Measurements from ENCODE around the gene SUPT16H.

Gene SUPT16H

DNA sequence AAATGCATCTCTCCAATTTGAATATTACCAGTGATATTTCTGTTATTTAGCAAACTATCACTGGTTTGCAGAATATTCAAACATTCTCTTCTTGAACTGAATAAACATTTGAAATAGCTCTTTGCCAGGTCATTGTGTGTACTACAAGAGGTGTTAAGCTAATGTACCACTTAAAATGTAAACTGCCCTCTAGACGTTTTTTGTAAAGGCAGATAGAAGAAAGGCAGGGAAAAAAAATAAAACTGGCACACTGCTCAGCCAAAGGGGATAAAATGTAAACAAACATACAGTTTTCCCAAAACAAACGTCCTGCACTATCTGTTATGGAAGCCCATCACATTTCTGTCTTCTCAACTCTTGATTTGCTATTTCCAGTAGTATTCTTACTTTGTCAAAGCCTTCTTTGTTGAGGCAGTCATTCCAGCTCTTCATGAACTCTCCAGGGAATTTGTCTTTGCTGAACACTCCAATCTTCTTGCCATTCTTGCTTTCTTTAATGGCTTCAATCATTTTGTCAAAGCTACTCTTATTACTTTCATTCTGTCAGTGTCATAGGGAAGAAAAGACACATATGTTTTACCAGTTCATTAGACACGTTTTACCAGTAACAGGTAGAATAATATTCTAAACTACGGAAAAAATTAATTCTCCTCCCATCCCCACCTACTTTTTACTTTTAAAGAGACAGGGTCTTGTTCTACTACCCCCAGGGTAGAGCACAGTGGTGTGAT, 13.7 kb downstream of the SUPT16H start:
- in situ Hi-C loops (cut with MboI; ENCODE audit: low sequenced_read_pairs): no loop called here

DNA sequence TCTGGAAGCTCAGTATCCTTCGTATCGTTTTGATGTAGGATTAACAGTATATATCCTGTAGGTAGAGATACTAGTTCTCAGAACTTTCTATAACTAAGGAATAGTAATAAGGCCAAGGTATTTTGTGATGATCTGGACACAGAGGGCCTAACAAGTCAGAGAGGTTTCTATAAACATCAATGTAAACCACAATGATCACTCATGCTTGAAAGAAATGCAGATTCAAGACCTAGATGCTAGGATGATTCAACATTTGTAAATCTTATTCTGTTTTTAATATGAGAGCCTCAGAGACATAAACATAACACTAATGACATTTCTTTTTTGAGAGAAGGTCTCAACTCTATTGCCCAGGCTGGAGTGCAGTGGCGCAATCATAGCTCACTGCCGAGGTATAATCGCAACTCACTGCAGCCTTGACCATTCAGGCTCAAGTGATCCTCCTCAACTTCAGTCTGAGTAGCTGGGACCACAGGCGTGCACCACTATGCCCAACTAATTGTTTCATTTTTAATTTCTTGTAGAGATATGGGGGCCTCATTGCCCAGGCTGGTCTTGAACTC, 16.2 kb downstream of the SUPT16H start:
- in situ Hi-C loops (cut with MboI; ENCODE audit: low sequenced_read_pairs): no loop called here

DNA sequence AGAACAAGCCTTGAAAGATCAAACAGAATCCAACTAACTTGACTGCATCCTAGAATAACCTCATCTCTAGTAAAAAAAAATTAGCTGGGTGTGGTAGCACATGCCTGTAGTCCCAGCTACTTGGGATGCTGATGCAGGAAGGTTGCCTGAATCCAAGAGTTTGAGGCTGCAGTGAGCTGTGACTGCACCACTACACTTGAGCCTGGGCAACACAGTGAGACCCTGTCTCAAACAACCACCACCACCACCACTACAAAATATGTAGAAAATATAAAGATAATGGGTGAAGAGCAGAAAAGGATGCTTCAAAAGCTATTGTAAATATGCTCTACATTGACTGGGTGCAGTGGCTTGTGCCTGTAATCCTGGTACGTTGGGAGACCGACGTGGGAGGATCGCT, 27.3 kb downstream of the SUPT16H start:
- in situ Hi-C loops (cut with MboI; ENCODE audit: low sequenced_read_pairs): no loop called here

DNA sequence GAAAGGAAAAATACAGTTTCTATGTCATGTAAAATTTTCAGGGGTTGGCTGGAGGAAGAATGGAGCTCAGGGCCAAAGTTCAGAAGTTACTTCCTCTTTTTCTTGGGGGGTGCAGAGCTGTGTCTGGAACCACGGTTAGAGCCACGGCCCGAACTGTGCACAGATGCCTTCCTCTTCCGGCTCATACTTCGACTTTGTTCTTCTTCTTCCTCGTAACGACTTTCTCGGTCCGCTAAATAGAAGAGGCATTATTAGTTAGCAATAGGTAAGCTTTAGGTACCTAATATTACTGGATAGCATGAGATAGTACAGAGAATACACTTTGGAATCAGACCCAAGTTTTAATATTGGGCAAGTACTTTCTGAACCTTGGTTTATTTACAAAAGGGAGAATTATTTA, 31.2 kb downstream of the SUPT16H start:
- in situ Hi-C loops (cut with MboI; ENCODE audit: low sequenced_read_pairs): no loop called here

DNA sequence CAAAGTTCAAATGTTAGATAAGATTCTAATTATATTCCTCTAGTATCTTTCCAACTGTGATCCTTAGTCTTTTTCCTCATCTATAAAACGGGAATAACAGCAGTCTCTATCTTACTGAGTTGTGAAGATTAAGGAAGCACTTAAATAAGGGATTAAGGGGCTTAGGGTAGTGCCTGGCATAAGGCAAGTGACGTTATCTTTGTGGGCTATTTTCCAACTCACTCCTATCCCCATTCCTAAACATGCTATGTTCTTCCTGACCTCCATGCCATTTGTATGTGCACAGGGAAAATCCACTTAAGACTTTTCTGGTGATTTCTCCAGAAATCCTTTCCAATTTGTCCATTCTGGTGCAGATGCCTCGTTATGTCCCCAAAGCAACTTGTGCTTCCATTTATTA, 33.3 kb downstream of the SUPT16H start:
- in situ Hi-C loops (cut with MboI; ENCODE audit: low sequenced_read_pairs): no loop called here

DNA sequence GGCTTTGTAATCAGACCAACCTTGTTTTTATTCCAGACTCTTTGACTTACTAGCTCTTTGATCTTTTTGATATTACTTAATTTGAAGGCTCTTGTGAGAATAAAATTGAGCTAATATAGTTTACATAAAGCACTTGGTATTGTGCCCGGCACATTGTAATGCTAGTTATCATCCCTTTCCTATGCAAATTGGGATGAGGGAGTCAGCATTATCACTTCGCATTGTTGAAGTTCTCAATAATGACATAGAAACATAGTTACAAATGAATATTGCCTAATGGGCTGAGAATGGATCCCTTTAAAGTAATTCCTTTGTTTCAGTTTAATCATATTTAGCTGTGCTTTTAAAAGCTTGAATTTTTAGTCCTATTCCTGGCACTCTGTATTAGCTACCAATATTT, 36.6 kb downstream of the SUPT16H start:
- in situ Hi-C loops (cut with MboI; ENCODE audit: low sequenced_read_pairs): no loop called here

DNA sequence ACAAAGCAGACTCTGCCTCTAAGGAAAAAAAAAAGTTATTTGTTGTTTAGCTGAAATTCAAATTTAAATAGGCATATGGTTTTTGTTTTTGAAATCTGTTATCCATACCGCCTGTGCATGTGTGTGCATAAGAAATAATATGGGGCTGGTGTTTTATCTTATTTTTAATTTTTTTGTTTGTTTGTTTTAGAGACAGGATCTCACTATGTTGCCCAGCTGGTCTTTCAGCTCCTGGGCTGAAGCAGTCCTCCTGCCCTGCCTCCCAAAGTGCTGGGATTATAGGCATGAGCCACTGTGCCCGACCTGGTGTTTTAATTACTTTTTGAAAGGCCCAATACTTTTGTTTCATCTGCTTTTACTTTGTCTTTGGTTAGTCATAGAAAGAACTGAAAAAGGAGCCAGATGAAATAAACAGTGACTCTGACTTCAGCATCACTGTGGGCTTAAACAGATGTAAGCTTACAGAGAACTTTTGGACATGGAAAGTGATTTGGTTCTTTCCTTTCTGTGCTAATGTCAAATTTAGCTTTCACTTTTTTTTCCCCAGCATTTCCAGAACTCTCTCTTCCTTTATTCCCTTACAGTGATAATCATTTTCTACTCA, 37.2 kb downstream of the SUPT16H start:
- in situ Hi-C loops (cut with MboI; ENCODE audit: low sequenced_read_pairs): no loop called here

DNA sequence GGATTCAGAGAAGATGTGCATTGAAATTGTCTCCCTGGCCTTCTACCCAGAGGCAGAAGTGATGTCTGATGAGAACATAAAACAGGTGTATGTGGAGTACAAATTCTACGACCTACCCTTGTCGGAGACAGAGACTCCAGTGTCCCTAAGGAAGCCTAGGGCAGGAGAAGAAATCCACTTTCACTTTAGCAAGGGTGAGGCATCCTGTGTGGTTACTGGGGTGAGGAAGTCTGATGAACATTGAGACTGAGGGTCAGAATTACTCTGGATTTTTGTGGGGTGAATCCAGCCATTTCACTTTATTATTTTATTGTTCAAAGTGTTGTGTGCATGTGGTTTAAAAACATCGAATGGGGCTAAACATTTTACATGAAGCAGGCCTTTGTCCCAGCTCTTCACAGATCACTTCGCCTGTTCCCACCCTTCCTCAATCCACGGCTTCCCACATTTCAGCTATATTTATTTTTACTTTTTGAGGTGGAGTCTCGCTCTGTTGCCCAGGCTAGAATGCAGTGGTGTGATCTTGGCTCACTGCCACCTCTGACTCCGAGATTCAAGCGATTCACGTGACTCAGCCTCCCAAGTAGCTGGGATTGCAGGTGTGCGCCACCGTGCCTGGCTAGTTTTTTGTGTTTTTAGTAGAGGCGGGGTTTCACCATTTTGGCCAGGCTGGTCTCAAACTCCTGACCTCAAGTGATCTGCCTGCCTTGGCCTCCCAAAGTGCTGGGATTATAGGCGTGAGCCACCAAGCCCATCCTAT, 40.6 kb downstream of the SUPT16H start:
- in situ Hi-C loops (cut with MboI; ENCODE audit: low sequenced_read_pairs): no loop called here

DNA sequence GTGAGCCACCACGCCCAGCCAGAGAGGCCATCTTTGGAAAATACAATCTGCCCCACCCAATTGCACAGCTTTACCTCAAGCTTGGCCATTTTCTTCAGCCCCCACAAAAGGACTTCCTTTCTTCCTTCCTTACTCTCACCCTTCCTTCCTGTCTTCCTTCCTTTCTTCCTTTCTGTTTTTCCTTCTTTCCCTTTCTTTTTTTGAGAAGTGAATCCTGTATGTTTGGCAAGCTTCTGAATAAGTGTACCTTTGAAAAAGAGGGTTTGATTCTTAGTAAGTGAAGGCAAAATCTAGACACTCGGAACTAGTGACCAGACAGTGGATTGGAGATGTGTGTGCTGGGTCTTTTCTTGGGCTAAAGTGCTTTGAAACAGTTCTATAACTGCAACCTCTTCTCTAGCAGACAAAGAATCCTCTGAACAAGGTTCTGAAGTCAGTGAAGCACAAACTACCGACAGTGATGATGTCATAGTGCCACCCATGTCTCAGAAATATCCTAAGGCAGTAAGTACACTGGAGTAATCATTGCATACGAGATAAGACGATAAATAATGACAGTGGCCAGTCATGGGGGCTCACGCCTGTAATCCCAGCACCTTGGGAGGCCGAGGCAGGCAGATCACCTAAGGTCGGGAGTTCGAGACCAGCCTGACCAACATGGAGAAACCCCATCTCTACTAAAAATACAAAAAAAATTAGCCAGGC, 49.5 kb downstream of the SUPT16H start:
- in situ Hi-C loops (cut with MboI; ENCODE audit: low sequenced_read_pairs): no loop called here

DNA sequence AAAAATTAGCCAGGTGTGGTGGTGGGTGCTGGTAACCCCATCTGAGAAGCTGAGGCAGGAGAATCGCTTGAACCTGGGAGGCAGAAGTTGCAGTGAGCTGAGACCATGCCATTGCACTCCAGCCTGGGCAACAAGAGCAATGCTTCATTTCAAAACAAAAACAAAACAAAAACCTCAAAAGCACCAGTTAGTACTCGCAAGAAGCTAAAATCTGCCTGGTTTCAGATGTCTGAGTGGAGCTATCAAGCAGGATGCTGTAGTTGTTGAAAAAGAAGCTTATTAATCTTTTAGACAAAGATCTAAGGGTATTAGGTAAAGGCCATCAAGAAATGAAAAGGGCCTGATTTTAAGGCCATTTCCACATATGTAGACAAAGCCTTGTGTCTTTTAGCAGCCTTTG, 50.9 kb downstream of the SUPT16H start:
- in situ Hi-C loops (cut with MboI; ENCODE audit: low sequenced_read_pairs): no loop called here

DNA sequence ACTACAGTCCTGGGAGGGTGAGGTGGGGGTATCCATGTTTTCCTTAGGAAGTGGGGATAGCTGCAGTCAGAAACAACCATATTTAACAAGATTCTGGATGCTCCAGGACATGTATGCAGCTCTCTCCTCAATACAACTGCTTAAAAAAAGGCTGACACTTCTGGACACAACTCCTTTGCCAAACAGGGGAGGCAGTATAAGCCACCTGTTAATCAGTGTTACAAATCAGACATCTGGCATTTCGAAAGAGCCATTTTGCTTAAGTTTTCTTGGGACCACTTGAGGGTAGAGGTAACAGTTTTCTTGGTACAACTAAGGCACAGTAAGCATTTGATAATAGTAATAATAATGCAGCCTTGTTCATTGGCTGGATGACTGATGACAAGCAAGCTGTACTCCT, 56.8 kb downstream of the SUPT16H start:
- in situ Hi-C loops (cut with MboI; ENCODE audit: low sequenced_read_pairs): no loop called here

DNA sequence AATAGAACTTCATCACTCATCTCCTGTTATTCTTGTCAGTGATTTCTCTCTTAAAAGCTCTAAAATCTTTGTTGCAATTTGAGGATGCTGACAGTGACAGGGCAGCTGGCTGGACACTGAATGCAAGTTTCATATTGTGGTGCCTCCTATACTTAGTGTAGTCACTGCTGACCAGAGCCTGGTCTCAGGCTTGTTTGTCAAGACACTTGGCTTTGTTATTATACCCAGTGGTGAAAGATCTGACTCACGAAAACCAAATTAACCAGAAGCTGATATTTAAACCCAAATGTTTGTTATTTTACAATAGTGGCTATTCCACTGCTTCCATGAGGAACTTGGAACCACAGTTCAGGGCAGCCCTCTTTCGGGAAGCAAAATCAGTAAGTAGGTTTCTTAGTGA, 61.1 kb downstream of the SUPT16H start:
- in situ Hi-C loops (cut with MboI; ENCODE audit: low sequenced_read_pairs): no loop called here

DNA sequence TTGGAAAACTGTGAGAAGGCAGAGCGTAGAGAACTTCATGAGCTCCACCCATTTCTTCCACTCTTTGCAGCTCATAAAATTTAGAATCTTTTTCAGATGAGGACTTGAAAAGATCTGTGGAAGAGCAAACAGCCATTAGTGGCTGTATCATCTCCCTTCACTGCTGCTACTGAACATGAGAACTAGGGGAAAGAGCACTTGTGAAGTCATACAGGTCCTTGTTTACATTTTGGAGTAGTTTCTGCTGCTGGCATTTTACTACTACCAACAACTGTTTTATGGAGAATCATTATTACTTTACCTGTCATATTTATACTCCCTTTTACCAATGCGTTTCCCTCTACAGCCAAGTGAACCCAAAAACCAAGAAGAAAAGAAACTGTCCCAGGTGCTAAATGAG, 62.9 kb downstream of the SUPT16H start:
- in situ Hi-C loops (cut with MboI; ENCODE audit: low sequenced_read_pairs): no loop called here

DNA sequence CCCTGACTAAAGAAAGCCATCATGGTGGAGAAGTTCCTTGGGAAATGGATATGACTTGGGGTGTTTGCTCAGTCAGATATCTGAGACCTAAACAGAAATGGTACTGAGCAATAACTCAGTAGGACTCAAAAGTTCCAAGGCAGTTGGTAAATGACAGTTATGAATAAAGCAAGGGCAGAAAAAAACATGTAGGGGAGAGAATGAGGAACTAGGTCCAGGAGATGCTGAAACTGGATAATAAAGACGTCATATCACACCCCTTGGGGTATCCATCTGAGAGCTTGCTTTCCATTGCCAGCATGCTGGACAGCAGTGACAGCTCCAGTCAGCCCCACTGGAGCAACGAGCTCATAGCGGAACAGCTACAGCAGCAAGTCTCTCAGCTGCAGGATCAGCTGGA, 66.4 kb downstream of the SUPT16H start:
- in situ Hi-C loops (cut with MboI; ENCODE audit: low sequenced_read_pairs): no loop called here

DNA sequence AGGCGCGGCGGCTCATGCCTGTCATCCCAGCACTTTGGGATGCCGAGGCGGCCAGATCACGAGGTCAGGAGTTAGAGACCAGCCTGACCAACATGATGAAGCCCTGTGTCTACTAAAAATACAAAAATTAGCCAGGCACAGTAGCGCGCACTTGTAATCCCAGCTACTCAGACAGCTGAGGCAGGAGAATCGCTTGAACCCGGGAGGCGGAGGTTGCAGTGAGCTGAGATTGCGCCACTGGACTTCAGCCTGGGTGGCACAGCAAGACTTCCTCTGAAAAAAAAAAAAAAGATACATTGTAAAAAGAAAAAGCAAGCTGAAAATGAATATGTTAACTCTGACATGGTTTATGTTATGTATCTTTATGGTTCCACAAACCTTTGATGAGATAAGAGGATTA, 70.3 kb downstream of the SUPT16H start:
- in situ Hi-C loops (cut with MboI; ENCODE audit: low sequenced_read_pairs): no loop called here

DNA sequence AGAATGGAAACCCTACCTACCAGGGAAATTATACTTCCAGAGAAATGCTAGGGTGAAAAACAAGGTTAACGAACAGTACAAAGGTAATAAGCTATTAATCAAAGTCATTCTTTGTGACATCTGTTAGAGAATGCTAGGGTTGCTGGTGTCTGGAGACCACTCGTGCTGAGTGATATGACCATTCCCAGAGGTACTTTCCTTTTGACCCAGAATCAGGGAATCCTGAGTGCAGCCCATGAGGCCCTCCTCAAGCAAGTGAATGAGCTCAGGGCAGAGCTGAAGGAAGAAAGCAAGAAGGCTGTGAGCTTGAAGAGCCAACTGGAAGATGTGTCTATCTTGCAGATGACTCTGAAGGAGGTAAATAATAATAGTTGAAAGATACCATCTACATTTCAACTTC, 72.2 kb downstream of the SUPT16H start:
- in situ Hi-C loops (cut with MboI; ENCODE audit: low sequenced_read_pairs): no loop called here

DNA sequence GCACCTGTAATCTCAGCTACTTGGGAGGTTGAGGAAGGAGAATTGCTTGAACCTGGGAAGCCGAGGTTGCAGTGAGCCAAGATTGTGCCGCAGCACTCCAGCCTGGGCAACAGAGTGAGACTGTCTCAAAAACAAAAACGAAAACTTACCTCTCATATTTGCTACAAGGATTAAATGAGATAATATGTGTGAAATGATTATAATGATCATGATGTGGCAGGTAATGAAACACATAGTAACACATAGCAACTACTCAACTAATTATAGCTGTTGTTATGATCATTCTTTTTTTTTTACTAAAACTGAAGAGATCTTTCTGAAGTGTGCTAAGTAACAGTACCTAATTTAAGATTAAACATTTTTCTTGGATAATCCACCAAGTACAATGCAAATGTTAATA, 73.9 kb downstream of the SUPT16H start:
- in situ Hi-C loops (cut with MboI; ENCODE audit: low sequenced_read_pairs): no loop called here

DNA sequence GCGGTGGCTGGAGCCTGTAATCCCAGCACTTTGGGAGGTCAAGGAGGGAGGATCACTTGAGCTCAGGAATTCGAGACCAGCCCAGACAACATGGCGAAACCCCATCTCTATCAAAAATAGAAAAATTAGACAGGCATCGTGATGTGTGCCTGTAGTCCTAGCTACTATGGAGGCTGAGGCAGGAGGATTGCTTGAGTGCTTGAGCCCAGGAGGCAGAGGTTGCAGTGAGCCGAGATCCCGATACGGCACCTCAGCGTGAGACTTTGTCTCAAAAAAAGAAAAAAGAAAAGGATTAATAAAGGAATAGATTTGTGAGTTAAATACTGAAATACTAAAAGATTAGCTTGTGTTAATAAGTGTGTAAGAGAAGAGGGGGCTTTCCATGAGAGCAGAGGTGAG, 74.6 kb downstream of the SUPT16H start:
- in situ Hi-C loops (cut with MboI; ENCODE audit: low sequenced_read_pairs): no loop called here

DNA sequence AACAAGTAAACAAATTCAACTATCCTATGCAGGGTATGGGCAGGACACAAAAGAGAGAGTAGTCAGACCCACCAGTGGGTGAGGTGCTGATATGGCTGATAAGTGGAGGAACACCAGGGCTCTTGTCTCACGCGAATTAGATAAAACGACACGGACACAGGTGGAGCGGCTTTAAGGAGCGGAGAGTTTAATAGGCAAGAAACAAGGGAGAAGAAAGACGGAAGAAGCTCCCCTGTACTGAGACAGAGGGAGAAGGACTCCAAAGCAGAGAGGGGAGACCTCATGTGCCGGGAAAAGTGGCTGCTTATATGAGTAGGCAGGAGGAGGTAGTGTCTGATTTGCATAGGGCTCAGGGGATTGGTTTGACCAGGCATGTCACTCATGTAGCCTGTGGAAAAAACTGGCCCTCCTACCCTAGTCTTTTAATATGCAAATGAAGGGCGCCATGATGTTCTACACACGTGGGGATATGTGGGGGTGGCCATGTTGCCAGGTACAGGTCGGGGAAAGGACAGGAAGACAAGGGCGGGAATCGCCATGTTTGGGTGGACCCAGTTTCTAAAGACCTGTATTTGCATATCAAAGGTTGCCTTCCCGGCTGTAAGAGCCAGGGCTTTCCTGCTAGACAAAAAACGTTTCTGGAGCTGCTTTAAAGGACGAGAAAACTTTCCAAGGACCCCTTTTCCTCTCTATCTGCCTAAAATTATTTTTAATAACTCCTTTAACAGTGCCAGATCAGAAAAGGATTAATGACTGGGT, 75.2 kb downstream of the SUPT16H start:
- in situ Hi-C loops (cut with MboI; ENCODE audit: low sequenced_read_pairs): no loop called here

DNA sequence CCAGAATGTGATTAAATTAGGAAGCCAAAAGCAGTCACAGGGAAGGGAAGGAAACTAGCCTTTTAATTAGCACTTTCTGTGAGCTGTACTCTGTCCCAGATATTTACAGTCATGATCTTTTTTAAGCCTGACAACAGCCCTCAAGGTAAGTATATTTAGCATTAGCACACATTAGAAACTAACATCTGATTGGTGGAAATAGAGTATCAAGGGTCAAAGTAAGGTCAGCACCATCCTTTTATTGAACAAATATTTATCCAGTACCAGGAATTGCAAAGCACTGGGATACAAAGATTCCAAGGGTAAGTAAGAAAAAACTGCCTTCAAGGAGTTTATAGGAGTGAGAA, 75.7 kb downstream of the SUPT16H start:
- in situ Hi-C loops (cut with MboI; ENCODE audit: low sequenced_read_pairs): no loop called here

DNA sequence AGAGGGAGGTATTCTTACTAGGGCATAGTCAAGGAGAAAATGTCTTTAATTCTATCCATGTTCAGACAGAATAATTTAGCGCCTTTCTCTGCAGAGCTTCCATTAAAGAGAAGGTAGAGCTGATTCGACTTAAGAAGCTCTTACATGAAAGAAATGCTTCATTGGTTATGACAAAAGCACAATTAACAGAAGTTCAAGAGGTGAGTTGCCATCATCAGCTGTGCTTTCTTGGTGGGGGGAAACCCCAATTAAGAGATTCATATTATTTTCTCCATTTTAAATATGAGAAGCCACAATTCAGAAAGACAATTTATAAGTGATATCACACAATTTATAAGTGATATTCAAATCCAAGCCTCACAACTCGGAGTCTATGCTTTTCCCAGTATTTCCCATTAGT, 76.2 kb downstream of the SUPT16H start:
- in situ Hi-C loops (cut with MboI; ENCODE audit: low sequenced_read_pairs): no loop called here

Measured in hTERT RPE-1 (cell line).